Activated T-helper 9 cell treated with anti-CD3 and anti-CD28 coated beads, Interleukin-2, amount 50 U/mL, for 16 hours (primary cell): ENCODE data around the gene THRSP.
"Not testable (repeated sequence)": the region's sequence is repeated elsewhere in the genome, so short reads cannot be mapped to it uniquely, and the experiment has no call there.

Source experiments
- DNase-seq: peaks from one replicate; pipeline ENCODE4 v3.0.0-alpha.2; 2020; ENCODE audit warnings: low read depth

THRSP gene

GRCh38 chr11:78063440-78064181 is at the start of gene THRSP:
Gene THRSP, plus strand, starts transcription at chr11:78063861. Its CDS starts 21 bp downstream, at chr11:78063882.
- DNase-seq, result no peak

GRCh38 chr11:78014937-78015520 is 48.6 kb upstream of the THRSP start:
- not testable (repeated sequence) for DNase-seq

DNA sequence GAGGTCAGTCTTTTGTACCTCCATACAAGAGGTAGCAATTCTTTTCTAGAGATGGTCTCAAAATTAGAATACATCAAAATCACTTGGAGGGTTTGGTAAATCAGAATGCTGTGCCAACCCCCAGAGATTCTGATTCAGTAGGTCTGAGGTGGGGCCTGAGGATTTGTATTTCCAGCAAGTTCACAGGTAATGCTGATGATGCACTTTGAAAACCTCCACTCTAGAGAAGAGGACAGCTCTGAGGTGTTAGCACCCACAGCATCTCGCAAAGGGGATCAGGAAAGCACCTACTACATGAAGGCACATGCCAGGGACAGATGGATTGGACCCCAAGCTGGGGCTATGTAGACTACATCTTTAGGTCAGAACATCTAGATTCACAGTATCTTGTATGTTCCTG is 47.8 kb upstream of the THRSP start:
- DNase-seq, result no peak

- DNase-seq, result no peak
Observed at GRCh38 chr11:78019808-78020207, 43.9 kb upstream of the THRSP start.

- DNase-seq, result no peak
Observed at GRCh38 chr11:78020246-78020645, 43.4 kb upstream of the THRSP start.

- no peak for DNase-seq
Observed at GRCh38 chr11:78021611-78022010, 42.0 kb upstream of the THRSP start.

- no peak for DNase-seq
Observed at GRCh38 chr11:78022397-78023396, 41.0 kb upstream of the THRSP start, which contains the start of gene KCTD14. Gene KCTD14, minus strand, starts transcription at chr11:78023276. Its CDS starts 27 bp downstream, at chr11:78023249.

- no peak for DNase-seq
Observed at GRCh38 chr11:78023426-78023825, 40.2 kb upstream of the THRSP start.

DNA sequence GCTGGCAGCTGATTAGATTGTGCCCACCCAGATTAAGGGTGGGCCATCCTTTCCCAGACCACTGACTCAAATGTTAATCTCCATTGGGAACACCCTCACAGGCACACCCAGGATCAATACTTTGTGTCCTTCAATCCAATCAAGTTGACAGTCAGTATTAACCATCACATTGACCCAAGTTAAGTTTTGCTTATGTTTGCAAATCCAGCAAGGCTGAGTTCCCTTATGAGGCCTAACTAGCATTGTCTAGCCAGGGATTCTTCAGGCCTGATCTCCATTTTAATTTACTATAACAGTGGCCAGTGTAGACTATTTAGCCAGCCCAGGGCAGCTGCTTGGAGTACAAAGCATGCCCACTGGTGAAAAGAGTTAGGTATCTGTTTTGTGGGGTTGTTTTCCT is 38.3 kb upstream of the THRSP start:
- DNase-seq, result no peak

GRCh38 chr11:78027759-78028158 is 35.9 kb upstream of the THRSP start:
- DNase-seq, result no peak

- not testable (repeated sequence) for DNase-seq
Observed at GRCh38 chr11:78028423-78028822, 35.2 kb upstream of the THRSP start.

DNA sequence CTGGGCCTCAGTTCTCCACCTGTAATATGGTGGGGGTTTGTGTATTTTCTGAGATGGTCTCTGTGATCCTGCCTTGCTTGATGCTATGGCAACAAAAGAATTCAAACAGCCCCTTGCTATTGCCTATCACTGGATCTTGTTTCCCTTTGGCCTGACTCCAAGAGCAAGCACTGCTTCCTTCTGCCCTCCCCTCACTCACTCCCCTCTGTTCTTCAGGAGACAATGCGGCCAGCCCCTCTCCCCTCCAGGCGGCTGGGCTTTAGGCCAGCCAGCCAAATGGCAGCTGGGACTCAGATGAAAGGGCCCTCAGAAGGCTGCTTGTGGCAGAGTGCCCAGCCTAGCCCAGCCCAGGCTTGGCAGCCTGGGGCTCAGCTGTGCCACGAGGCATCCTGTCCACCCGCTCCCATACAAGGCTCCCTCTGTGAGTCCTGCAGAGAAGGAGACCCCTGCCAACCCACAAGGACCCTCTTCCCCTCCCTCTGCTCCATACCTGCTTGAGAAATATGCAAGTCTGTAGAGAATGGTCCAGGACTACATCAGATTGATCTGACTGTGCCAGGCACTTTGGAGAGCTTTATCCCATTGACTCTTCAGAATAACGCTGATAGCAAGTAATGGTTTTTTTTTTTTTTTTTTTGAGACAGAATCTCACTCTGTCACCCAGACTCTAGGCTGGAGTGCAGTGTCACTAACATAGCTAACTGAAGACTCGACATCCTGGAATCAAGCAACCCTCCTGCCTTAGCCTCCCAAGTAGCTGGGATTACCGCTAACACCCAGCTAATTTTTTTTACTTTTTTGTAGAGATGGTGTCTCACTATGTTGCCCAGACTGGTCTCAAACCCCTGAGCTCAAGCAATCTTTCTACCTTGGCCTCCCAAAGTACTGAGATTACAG is 33.0 kb upstream of the THRSP start:
- DNase-seq, result no peak

DNA sequence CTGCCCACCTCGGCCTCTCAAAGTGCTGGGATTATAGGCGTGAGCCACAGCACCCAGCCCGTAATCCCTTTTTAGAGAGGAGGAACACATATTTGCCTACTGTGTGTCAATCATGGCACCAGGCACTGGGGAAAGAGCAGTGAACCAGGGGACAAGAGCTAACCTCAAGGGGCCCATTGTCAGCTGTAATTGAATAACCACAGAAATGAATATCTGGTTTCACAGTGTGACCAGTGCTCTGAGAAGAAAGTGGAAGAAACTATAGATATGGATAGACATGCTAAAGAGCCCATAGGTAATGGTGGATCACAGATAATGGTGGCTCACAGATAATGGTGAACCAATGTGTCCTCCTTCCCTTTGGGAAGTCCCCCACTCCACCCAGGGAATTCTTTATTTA is 32.0 kb upstream of the THRSP start:
- no peak for DNase-seq

- DNase-seq, result no peak
Observed at GRCh38 chr11:78032090-78032489, 31.6 kb upstream of the THRSP start.

GRCh38 chr11:78033040-78033439 is 30.6 kb upstream of the THRSP start:
- DNase-seq, result no peak

GRCh38 chr11:78034623-78035022 is 29.0 kb upstream of the THRSP start:
- no peak for DNase-seq

GRCh38 chr11:78036313-78036712 is 27.3 kb upstream of the THRSP start:
- no peak for DNase-seq

DNA sequence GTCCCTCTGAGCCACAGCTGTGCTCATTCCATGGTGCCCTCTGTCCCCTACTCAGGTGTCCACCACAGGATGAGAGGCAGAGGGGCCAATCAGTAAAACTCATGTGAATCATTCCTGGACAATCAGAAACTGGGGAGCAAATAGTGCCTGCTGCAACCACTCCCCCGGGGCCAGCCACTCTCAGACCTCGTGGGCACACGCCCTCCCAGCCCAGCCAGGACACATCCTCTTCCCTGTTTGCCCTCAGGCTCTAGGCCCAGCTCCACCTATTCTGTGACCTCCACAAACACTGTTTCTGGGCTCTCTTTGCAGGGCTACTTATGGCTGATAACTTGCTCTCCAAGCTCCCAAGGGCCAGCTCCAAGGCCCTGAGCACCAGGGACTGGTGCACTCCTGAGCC is 26.6 kb upstream of the THRSP start:
- DNase-seq, result no peak

- no peak for DNase-seq
Observed at GRCh38 chr11:78037825-78038620, 25.6 kb upstream of the THRSP start.

DNA sequence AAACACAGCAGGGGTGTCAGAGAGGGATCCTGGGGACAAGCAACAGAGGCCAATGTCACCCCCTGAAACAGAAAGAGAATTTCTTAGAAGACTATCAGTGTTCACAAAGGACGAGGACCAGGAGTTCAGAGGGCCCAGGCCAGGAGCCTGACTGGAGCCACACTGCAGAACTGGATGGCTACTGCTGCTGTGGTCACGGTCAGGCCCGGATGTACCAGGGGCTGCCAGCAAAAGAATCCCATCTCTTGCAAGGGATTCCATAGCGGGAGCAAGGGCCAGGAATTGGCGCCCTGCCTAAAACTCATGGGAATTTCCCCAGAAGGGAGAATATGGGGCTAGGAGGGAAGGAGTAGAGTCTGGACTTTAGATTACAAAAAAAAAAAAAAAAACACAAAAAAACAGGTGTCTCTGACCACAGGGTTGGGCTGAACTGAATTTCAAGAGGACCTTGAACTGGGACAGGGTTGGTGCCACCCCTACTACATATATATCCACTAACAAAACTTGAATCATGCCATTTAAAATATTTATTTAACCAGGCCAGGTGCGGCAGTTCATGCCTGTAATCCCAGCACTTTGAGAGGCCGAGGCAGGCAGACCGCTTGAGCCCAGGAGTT is 24.9 kb upstream of the THRSP start:
- DNase-seq, result no peak
